HCT116 (cell line): Measurements from ENCODE around the gene SHROOM3. TPM values are rescaled to one million over a fixed set of nuclear protein-coding genes. Genes with fewer than 3 reads are reported as not detected.

Experiments used
- ATAC-seq: fragments of 200-7000 bp; cut with Tn5 transposase; 2 replicates; pipeline ENCODE4 v1.9.1; 2020; ENCODE audit warnings: mild to moderate bottlenecking, moderate library complexity
- BruUV-seq: library from RNA; stranded (reverse); fragments of 400-500 nt; replicated peaks from 2 replicates; lab custom pipeline; 2021; lab: Mats Ljungman, UMichigan
- CTCF ChIA-PET: fragments of 300-600 bp; sonication (Branson Sonifier 250); formaldehyde crosslinking; loops from one replicate; lab custom pipeline; 2021; ENCODE audit warnings: antibody characterized with exemption; lab: Charles Lee
- POLR2A ChIA-PET: fragments of 300-600, 350-600 bp; sonication (Branson Sonifier 250); formaldehyde crosslinking; loops from one replicate; lab custom pipeline; 2021; ENCODE audit warnings: antibody characterized with exemption; lab: Charles Lee
- RAD21 ChIA-PET, 2 experiments: fragments of 300-600 bp; sonication (Branson Sonifier 250); formaldehyde crosslinking; loops; one replicate each; lab custom pipeline; 2023; ENCODE audit warnings: low total read pairs in 2 of 2; ENCODE audit not compliant: uncharacterized antibody in 2 of 2, unreplicated experiment in 2 of 2, low non-redundant PET in 1 of 2; lab: Charles Lee
- DNase-seq: peaks from one replicate; pipeline ENCODE4 v3.0.0-alpha.2; 2010; ENCODE audit warnings: low read depth, low spot score
- H2AFZ ChIP-seq: fragments of 200-600 bp; shearing (Covaris generic), sonication (generic); 2 replicates; pipeline ENCODE4 v1.6.1; 2017; ENCODE audit warnings: low read depth, mixed run types, mixed read lengths, antibody characterized with exemption, low read length; ENCODE audit not compliant: poor library complexity, severe bottlenecking
- H3K27ac ChIP-seq: 2 replicates; pipeline ENCODE4 v1.5.1; 2012; ENCODE audit warnings: low read depth, low read length
- H3K27me3 ChIP-seq: fragments of 200-600 bp; sonication (generic); 2 replicates; pipeline ENCODE4 v1.6.1; 2016; ENCODE audit warnings: mixed run types, low read length, mixed read lengths; ENCODE audit not compliant: insufficient read depth
- H3K36me3 ChIP-seq, 2 experiments: fragments of 200-500 bp in 1 of 2; fragments of 200-600 bp in 1 of 2; sonication (Bioruptor generic) in 1 of 2; sonication (generic) in 1 of 2; 2 replicates each; pipeline versions ENCODE4 v1.5.1 to v1.6.1; 2014 to 2016; ENCODE audit warnings: low read length in 2 of 2, inconsistent platforms in 1 of 2, mixed read lengths in 1 of 2, mixed run types in 1 of 2; ENCODE audit not compliant: insufficient read depth in 2 of 2, control insufficient read depth in 1 of 2
- H3K4me1 ChIP-seq, 2 experiments: fragments of 200-600 bp in 1 of 2; sonication (generic) in 1 of 2; 2 replicates each; pipeline versions ENCODE4 v1.5.1 to v1.6.1; 2012 to 2017; ENCODE audit warnings: low read length in 2 of 2, inconsistent platforms in 1 of 2, mild to moderate bottlenecking in 1 of 2, mixed read lengths in 1 of 2, mixed run types in 1 of 2, moderate library complexity in 1 of 2; ENCODE audit not compliant: insufficient read depth in 2 of 2, control insufficient read depth in 1 of 2
- H3K4me2 ChIP-seq: fragments of 200-600 bp; sonication (generic); 2 replicates; pipeline ENCODE4 v1.6.1; 2017; ENCODE audit warnings: mixed run types, low read length, mixed read lengths
- H3K4me3 ChIP-seq, 2 experiments: fragments of 200-600 bp in 1 of 2; sonication (generic) in 1 of 2; replicated peaks in 1 of 2; 2 replicates each; pipeline ENCODE4 v1.5.1; 2011 to 2016; ENCODE audit warnings: low read length in 2 of 2, control low read depth in 1 of 2, low read depth in 1 of 2, mild to moderate bottlenecking in 1 of 2, mixed read lengths in 1 of 2, mixed run types in 1 of 2
- H3K79me2 ChIP-seq: fragments of 200-600 bp; sonication (generic); 2 replicates; pipeline ENCODE4 v1.6.1; 2017; ENCODE audit warnings: mild to moderate bottlenecking, mixed run types, low read length, moderate library complexity, mixed read lengths; ENCODE audit not compliant: insufficient read depth
- H3K9ac ChIP-seq: fragments of 200-600 bp; sonication (generic); 2 replicates; pipeline ENCODE4 v1.6.1; 2016; ENCODE audit warnings: low read length, mixed read lengths
- H3K9me2 ChIP-seq: fragments of 200-600 bp; sonication (generic), shearing (Covaris generic); 2 replicates; pipeline ENCODE4 v1.6.1; 2017; ENCODE audit warnings: mixed run types, mild to moderate bottlenecking, moderate library complexity; ENCODE audit not compliant: insufficient read depth
- H3K9me3 ChIP-seq, 2 experiments: fragments of 200-500 bp in 1 of 2; fragments of 200-600 bp in 1 of 2; sonication (Bioruptor generic) in 1 of 2; sonication (generic) in 1 of 2; 2 replicates each; pipeline ENCODE4 v1.6.1; 2014 to 2017; ENCODE audit warnings: low read length in 2 of 2, mixed read lengths in 2 of 2, inconsistent platforms in 1 of 2, low read depth in 1 of 2, mild to moderate bottlenecking in 1 of 2, mixed run types in 1 of 2, moderate library complexity in 1 of 2; ENCODE audit not compliant: control insufficient read depth in 1 of 2, insufficient read depth in 1 of 2
- H4K20me1 ChIP-seq: fragments of 200-600 bp; sonication (generic), shearing (Covaris generic); 2 replicates; pipeline ENCODE4 v1.6.1; 2017; ENCODE audit warnings: mixed run types, mild to moderate bottlenecking, moderate library complexity; ENCODE audit not compliant: insufficient read depth
- EGR1 ChIP-seq: IDR thresholded peaks from 2 replicates; pipeline ENCODE4 v1.6.1; 2012; ENCODE audit warnings: low read depth
- EZH2 ChIP-seq: fragments of 200-600 bp; sonication (generic); IDR thresholded peaks from 2 replicates; pipeline ENCODE4 v1.6.1; 2017; ENCODE audit warnings: antibody characterized with exemption, mixed run types
- MAX ChIP-seq: IDR thresholded peaks from 2 replicates; pipeline ENCODE4 v1.6.1; 2012
- POLR2A ChIP-seq: IDR thresholded peaks from 2 replicates; pipeline ENCODE4 v1.7.0; 2011; ENCODE audit warnings: borderline replicate concordance; ENCODE audit not compliant: insufficient read depth, insufficient read length; ENCODE audit errors: extremely low read depth
- RAD21 ChIP-seq: IDR thresholded peaks from 2 replicates; pipeline ENCODE4 v1.6.1; 2012; ENCODE audit warnings: low read depth, mild to moderate bottlenecking
- TCF7L2 ChIP-seq: IDR thresholded peaks from 2 replicates; pipeline ENCODE4 v1.7.0; 2011; ENCODE audit warnings: borderline replicate concordance, inconsistent platforms; ENCODE audit not compliant: insufficient read depth, insufficient read length; ENCODE audit errors: extremely low read depth
- ZFX ChIP-seq: fragments of 450-650 bp; IDR thresholded peaks from 2 replicates; pipeline ENCODE4 v1.6.1; 2017
- intact Hi-C: fragments of 100-400 bp; cut with micrococcal nuclease; formaldehyde crosslinking; loops from 2 replicates; pipeline ENCODE4 v1.10.0; 2022
- total RNA-seq: library from RNA; stranded (reverse); gene quantifications from one replicate; pipeline ENCODE4 v1.2.1, GENCODE V29; 2021; ENCODE audit not compliant: unreplicated experiment

The SHROOM3 gene
- total RNA-seq, 1 experiment from 2014 or later: 22.5 TPM

DNA sequence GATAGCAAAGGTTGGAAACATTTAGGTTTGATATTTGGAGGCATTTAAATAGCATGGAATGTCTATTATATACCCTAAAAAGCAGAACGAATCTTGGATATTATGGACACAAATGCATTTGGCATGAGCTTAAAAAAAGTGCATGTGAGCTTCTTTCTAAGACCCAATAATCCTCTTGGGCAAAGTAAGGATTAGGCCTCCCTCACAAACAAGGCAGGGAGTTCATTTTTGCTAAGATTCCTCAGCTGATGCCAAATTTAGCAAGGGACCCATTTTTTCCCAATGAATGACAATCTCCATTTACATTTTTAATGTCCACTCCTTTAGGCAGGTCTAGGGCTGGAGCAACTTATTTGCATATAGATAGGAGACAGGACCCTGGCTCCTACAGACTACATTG is 263.1 kb downstream of the SHROOM3 start:
- Histone ChIP-seq H3K27ac (no peak overlapping the region), H3K9me2 (no peaks in the 10 kb centered on the region), H3K9ac (no peak overlapping the region), H3K27me3 (no peaks in the 10 kb centered on the region), H3K4me3 (no peak overlapping the region), H3K9me3 (no peaks in the 10 kb centered on the region), H2AFZ (no peak overlapping the region), H4K20me1 (no peaks in the 10 kb centered on the region), H3K4me2 (no peak overlapping the region), H3K4me1 (peaks cover 20 to 34% of the 10 kb centered on the region in 2 experiments), H3K36me3 (no peaks in the 10 kb centered on the region), H3K79me2 (peaks cover 66% of the 10 kb centered on the region)
- DNase-seq (no peak), ATAC-seq (no peak)
- intact Hi-C loops: no loop called here
- POLR2A ChIA-PET: no interaction called here
- no TSS peak for BruUV-seq
- TF ChIP-seq EZH2 (no peak), MAX (no peak), TCF7L2 (no peak)
- CTCF ChIA-PET: no interaction called here
- RAD21 ChIA-PET: no interaction called here

DNA sequence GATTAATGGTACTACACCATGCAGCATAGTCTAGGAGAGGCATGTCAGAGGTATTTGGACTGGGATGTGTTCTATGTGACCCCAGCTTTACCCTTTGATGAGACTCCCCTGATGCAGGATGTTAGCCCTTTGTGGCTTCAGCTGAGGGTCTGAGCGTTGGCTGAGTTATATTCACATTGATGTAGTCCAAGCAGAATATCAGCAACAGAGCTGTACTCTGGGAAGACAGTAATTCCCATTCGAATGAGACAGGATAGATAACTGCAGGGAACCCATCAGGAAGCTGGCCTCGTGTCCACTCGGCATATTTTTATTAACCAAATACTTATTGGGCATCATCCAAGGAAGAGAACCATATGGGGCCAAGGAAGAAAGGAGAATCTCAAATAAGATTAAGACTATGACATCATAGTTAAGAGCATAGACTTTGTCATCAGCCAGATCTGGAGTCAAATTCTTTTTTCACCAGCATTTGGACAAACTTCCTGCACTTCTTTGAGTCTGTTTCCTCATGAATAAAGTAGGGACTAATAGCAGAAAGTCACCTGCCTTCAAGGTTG is 264.8 kb downstream of the SHROOM3 start:
- POLR2A ChIA-PET: no interaction called here
- DNase-seq: no peak
- BruUV-seq: no TSS peak
- Histone ChIP-seq H3K27me3 (no peaks in the 10 kb centered on the region), H3K4me2 (no peak overlapping the region), H3K79me2 (peaks cover 57% of the 10 kb centered on the region), H3K9me2 (no peaks in the 10 kb centered on the region), H4K20me1 (no peaks in the 10 kb centered on the region), H3K4me3 (no peak overlapping the region), H2AFZ (no peak overlapping the region), H3K27ac (no peak overlapping the region), H3K9ac (no peak overlapping the region), H3K9me3 (no peaks in the 10 kb centered on the region), H3K4me1 (peaks cover 36 to 51% of the 10 kb centered on the region in 2 experiments), H3K36me3 (no peaks in the 10 kb centered on the region)
- no peak for ATAC-seq
- RAD21 ChIA-PET: interaction anchor here in 1 of 2 experiments (1.3 kb wide), 1 partner anchor 23 kb away, joined by 3 read pairs; no protein-coding TSS in a partner anchor
- intact Hi-C loops: no loop called here
- CTCF ChIA-PET: no interaction called here
- TF ChIP-seq ZFX: no peak
- no peak for TF ChIP-seq EZH2
- TF ChIP-seq POLR2A: no peak
- no peak for TF ChIP-seq EGR1
- no peak for TF ChIP-seq RAD21
- TF ChIP-seq MAX: no peak
